OCI-LY7 (cell line): Measurements from ENCODE around the gene HSD3B1. TPM values are rescaled to one million over a fixed set of nuclear protein-coding genes. Genes with fewer than 3 reads are reported as not detected.

Experiments
- BruUV-seq: library from RNA; stranded (reverse); fragments of 400-500 nt; replicated peaks from 2 replicates; lab custom pipeline; 2021; lab: Mats Ljungman, UMichigan
- CTCF ChIA-PET: fragments of 300-600 bp; sonication (Branson Sonifier 250); formaldehyde crosslinking; loops from one replicate; lab custom pipeline; 2022; ENCODE audit warnings: antibody characterized with exemption; ENCODE audit not compliant: unreplicated experiment; lab: Charles Lee
- POLR2A ChIA-PET: fragments of 300-600 bp; sonication (Branson Sonifier 250); formaldehyde crosslinking; loops from one replicate; lab custom pipeline; 2022; ENCODE audit warnings: antibody characterized with exemption; lab: Charles Lee
- DNase-seq: peaks from one replicate; pipeline ENCODE4 v3.0.0-alpha.2; 2015; ENCODE audit warnings: low spot score
- H2AFZ ChIP-seq: fragments of 200-600 bp; sonication (generic), shearing (Covaris generic); 2 replicates; pipeline ENCODE4 v1.6.1; 2014; ENCODE audit warnings: mild to moderate bottlenecking, antibody characterized with exemption, low read length, moderate library complexity
- H3K27ac ChIP-seq: fragments of 200-600 bp; sonication (generic); 2 replicates; pipeline ENCODE4 v1.5.1; 2014; ENCODE audit warnings: mixed run types, low read depth, mild to moderate bottlenecking, moderate library complexity, low read length, inconsistent platforms; ENCODE audit not compliant: poor library complexity, severe bottlenecking
- H3K36me3 ChIP-seq: fragments of 200-600 bp; sonication (generic); 2 replicates; pipeline ENCODE4 v1.6.1; 2014; ENCODE audit warnings: mild to moderate bottlenecking, antibody characterized with exemption, low read length, moderate library complexity, mixed read lengths; ENCODE audit not compliant: insufficient read depth
- H3K4me1 ChIP-seq: fragments of 200-600 bp; sonication (generic); 2 replicates; pipeline ENCODE4 v1.5.1; 2014; ENCODE audit warnings: mild to moderate bottlenecking, low read length; ENCODE audit not compliant: insufficient read depth, poor library complexity, severe bottlenecking
- H3K4me2 ChIP-seq: fragments of 200-600 bp; sonication (generic); 2 replicates; pipeline ENCODE4 v1.6.1; 2014; ENCODE audit warnings: mild to moderate bottlenecking, low read length
- H3K4me3 ChIP-seq: fragments of 200-600 bp; sonication (generic); 2 replicates; pipeline ENCODE4 v1.5.1; 2014; ENCODE audit warnings: mild to moderate bottlenecking, low read depth, low read length; ENCODE audit not compliant: poor library complexity, severe bottlenecking
- H3K79me2 ChIP-seq: fragments of 200-600 bp; sonication (generic); 2 replicates; pipeline ENCODE4 v1.6.1; 2016; ENCODE audit warnings: low read depth, mild to moderate bottlenecking, low read length, moderate library complexity, mixed read lengths; ENCODE audit not compliant: insufficient read depth
- H3K9me2 ChIP-seq: fragments of 200-600 bp; sonication (generic); 2 replicates; pipeline ENCODE4 v1.6.1; 2016; ENCODE audit warnings: mild to moderate bottlenecking, low read length, mixed read lengths; ENCODE audit not compliant: insufficient read depth
- H3K9me3 ChIP-seq: fragments of 200-600 bp; sonication (generic); 2 replicates; pipeline ENCODE4 v1.6.1; 2014; ENCODE audit warnings: mild to moderate bottlenecking, mixed run types, low read length, mixed read lengths
- H4K20me1 ChIP-seq: fragments of 200-600 bp; sonication (generic); 2 replicates; pipeline ENCODE4 v1.6.1; 2014; ENCODE audit warnings: mild to moderate bottlenecking, antibody characterized with exemption, low read length, moderate library complexity, mixed read lengths; ENCODE audit not compliant: insufficient read depth
- EZH2phosphoT487 ChIP-seq: fragments of 200-600 bp; sonication (generic); IDR thresholded peaks from 2 replicates; pipeline ENCODE4 v1.6.1; 2018; ENCODE audit warnings: low read depth, borderline replicate concordance, mild to moderate bottlenecking, mixed run types, antibody characterized with exemption, low read length, moderate library complexity, mixed read lengths
- intact Hi-C: fragments of 100-400 bp; cut with micrococcal nuclease; formaldehyde crosslinking; loops from one replicate; pipeline ENCODE4 v1.10.0; 2022; ENCODE audit not compliant: unreplicated experiment
- total RNA-seq, 2 experiments: library from RNA; depleted of rRNA in 1 of 2; stranded (reverse); fragments of >200 nt in 1 of 2; shearing (Covaris generic) in 1 of 2; gene quantifications; 2 replicates each; pipeline ENCODE4 v1.2.3, GENCODE V29; 2014 to 2022
- TF ChIP-seq, protein P1 (sequence below): fragments of 200-600 bp; sonication (generic); conservative IDR thresholded peaks from 2 replicates; pipeline ENCODE4 v1.5.1; 2014; ENCODE audit warnings: mild to moderate bottlenecking, antibody characterized with exemption, low read length, moderate library complexity, mixed read lengths

Gene HSD3B1
- total RNA-seq, 2 experiments from 2014 or later = not detected

DNA sequence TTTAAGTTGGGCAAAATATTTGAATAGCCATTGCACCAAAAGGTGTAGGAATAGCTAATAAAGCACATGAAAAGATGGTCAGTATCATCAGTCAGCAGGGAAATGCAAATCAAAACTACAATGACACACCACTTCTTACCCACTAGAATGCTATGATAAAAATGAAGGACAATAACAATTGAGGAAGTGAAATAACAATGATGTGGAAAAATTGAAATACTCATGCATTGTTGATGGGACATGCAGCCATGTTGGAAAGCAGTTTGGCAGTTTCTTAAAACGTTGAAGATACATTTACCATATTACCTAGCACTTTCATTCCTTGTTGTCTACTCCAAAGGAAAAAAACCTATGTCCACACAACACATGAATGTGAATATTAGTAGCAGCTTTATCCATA is 28.4 kb downstream of the HSD3B1 start:
- intact Hi-C loops = loop anchor here (10.0 kb wide), 1 partner anchor 59 kb away; no protein-coding TSS in a partner anchor
- TF ChIP-seq EZH2phosphoT487 = no peak
- TF ChIP-seq, protein P1, sequence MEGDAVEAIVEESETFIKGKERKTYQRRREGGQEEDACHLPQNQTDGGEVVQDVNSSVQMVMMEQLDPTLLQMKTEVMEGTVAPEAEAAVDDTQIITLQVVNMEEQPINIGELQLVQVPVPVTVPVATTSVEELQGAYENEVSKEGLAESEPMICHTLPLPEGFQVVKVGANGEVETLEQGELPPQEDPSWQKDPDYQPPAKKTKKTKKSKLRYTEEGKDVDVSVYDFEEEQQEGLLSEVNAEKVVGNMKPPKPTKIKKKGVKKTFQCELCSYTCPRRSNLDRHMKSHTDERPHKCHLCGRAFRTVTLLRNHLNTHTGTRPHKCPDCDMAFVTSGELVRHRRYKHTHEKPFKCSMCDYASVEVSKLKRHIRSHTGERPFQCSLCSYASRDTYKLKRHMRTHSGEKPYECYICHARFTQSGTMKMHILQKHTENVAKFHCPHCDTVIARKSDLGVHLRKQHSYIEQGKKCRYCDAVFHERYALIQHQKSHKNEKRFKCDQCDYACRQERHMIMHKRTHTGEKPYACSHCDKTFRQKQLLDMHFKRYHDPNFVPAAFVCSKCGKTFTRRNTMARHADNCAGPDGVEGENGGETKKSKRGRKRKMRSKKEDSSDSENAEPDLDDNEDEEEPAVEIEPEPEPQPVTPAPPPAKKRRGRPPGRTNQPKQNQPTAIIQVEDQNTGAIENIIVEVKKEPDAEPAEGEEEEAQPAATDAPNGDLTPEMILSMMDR = no peak
- CTCF ChIA-PET = no interaction called here
- no peaks in the 10 kb centered on the region for H3K4me1 ChIP-seq
- H3K4me2 ChIP-seq = no peak overlapping the region
- H3K36me3 ChIP-seq = no peaks in the 10 kb centered on the region
- H3K9me2 ChIP-seq = no peaks in the 10 kb centered on the region
- H4K20me1 ChIP-seq = no peaks in the 10 kb centered on the region
- H2AFZ ChIP-seq = no peak overlapping the region
- no TSS peak for BruUV-seq
- no peak overlapping the region for H3K4me3 ChIP-seq
- no peaks in the 10 kb centered on the region for H3K79me2 ChIP-seq
- POLR2A ChIA-PET = interaction anchor here (1.3 kb wide), 1 partner anchor 12 kb away, joined by 4 read pairs; no protein-coding TSS in a partner anchor
- H3K9me3 ChIP-seq = no peaks in the 10 kb centered on the region
- no peak for DNase-seq
- no peak overlapping the region for H3K27ac ChIP-seq

DNA sequence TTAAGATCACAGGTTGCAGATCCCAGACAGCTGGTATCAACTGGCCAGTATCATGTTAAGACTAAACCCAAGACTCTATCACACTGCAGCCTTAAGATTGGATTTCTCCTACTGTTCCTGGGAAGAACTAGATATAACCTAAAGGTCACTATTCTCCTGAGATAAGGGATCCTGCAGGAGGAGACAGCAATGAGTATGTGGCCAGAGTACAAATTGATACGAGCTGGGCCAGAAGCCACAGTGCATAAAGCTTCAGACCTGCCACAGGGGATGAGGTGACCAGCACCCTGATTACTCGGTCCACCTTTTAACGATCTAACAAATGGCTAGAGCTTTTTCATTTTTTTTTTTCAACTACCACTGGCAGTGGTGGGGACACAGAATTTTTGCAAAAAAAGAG is 31.0 kb downstream of the HSD3B1 start:
- Histone ChIP-seq H2AFZ (no peak overlapping the region), H3K4me3 (no peak overlapping the region), H3K4me2 (no peak overlapping the region), H3K79me2 (no peaks in the 10 kb centered on the region), H3K36me3 (no peaks in the 10 kb centered on the region), H3K9me2 (no peaks in the 10 kb centered on the region), H3K9me3 (no peaks in the 10 kb centered on the region), H3K4me1 (no peaks in the 10 kb centered on the region), H4K20me1 (no peaks in the 10 kb centered on the region), H3K27ac (no peak overlapping the region)
- no peak for TF ChIP-seq EZH2phosphoT487
- TF ChIP-seq, protein P1 = no peak
- ChIA-PET POLR2A (interaction anchor here (1.4 kb wide), 1 partner anchor 10 kb away, joined by 4 read pairs; no protein-coding TSS in a partner anchor), CTCF (no interaction called here)
- intact Hi-C loops = loop anchor here (10.0 kb wide), 1 partner anchor 57 kb away; no protein-coding TSS in a partner anchor
- no peak for DNase-seq
- no TSS peak for BruUV-seq

DNA sequence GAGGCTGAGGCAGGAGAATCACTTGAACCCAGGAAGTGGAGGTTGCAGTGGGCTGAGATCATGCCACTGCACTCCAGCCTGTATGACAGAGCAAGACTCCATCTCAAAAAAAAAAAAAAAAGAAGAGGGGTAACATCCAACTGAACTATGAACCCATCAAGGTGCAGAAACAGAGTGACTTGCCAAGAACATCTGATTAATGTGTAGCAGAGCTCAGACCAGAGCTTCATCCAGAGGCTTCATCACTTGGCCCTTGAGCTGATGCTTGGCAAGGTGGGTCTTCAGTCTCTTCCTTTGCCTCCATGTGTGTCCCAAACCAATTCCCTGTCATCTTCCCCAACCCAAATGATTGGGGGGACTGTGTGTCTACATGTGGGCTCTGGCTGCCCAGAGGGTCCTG is 32.6 kb downstream of the HSD3B1 start:
- CTCF ChIA-PET = no interaction called here
- no TSS peak for BruUV-seq
- Histone ChIP-seq H4K20me1 (no peaks in the 10 kb centered on the region), H2AFZ (no peak overlapping the region), H3K27ac (no peak overlapping the region), H3K4me2 (no peak overlapping the region), H3K9me3 (no peaks in the 10 kb centered on the region), H3K4me1 (no peaks in the 10 kb centered on the region), H3K9me2 (no peaks in the 10 kb centered on the region), H3K36me3 (no peaks in the 10 kb centered on the region), H3K4me3 (no peak overlapping the region), H3K79me2 (no peaks in the 10 kb centered on the region)
- POLR2A ChIA-PET = no interaction called here
- DNase-seq = no peak
- intact Hi-C loops = loop anchor here (10.0 kb wide), 1 partner anchor 55 kb away; no protein-coding TSS in a partner anchor
- no peak for TF ChIP-seq EZH2phosphoT487
- TF ChIP-seq, protein P1 = no peak
